OCI-LY1 (cell line): ENCODE measurements around the gene ZFPL1.

Experiments
- CTCF ChIP-seq: fragments of 200-600 bp; sonication (generic), shearing (Covaris generic); IDR thresholded peaks from 2 replicates; pipeline ENCODE4 v1.5.1; 2017; ENCODE audit warnings: mild to moderate bottlenecking, antibody characterized with exemption, low read length, moderate library complexity, mixed read lengths
- EZH2 ChIP-seq: fragments of 200-600 bp; sonication (generic), shearing (Covaris generic); IDR thresholded peaks from 2 replicates; pipeline ENCODE4 v1.8.0; 2017; ENCODE audit warnings: borderline replicate concordance, mixed run types, mild to moderate bottlenecking, antibody characterized with exemption, low read length, moderate library complexity, mixed read lengths

- no peak for TF ChIP-seq EZH2
- no peak for TF ChIP-seq CTCF
Measured at GRCh38 chr11:65113361-65113756, 29.3 kb downstream of the ZFPL1 start.
